LNCaP clone FGC (cell line): ENCODE data around the gene CC2D2A.

ENCODE experiments used
- DNase-seq: peaks from one replicate; pipeline ENCODE4 v3.0.0-alpha.2; 2011; ENCODE audit warnings: low read depth
- H3K4me3 ChIP-seq: 2 replicates; pipeline ENCODE4 v1.5.1; 2011; ENCODE audit warnings: mild to moderate bottlenecking, low read depth, low read length, control low read depth
- TF ChIP-seq, protein P1 (sequence below): IDR thresholded peaks from 2 replicates; pipeline ENCODE4 v1.5.1; 2012; ENCODE audit warnings: mild to moderate bottlenecking; ENCODE audit not compliant: control insufficient read depth, insufficient read depth; ENCODE audit errors: extremely low read depth

The CC2D2A gene

DNA sequence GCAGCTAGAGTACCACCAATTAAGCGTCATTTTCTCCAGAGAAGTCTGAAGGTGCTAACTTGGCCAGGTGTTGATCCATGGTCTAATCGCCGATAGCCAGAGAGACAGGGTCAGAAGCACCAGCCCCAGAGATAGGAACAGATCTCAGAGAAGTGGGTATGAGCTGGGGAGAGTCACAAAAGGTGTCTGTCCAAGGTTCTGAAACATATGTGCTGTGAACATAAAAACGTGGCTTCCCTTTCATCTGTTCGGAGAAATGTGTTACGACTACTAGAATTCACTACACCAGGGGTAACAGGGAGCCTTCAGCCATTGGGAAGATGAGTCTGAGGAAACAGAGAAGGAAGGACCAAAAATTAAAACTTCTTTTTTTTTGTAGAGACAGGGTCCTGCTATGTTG is 94.2 kb downstream of the CC2D2A start:
- no peak overlapping the region for H3K4me3 ChIP-seq
- DNase-seq = no peak
- TF ChIP-seq, protein P1, sequence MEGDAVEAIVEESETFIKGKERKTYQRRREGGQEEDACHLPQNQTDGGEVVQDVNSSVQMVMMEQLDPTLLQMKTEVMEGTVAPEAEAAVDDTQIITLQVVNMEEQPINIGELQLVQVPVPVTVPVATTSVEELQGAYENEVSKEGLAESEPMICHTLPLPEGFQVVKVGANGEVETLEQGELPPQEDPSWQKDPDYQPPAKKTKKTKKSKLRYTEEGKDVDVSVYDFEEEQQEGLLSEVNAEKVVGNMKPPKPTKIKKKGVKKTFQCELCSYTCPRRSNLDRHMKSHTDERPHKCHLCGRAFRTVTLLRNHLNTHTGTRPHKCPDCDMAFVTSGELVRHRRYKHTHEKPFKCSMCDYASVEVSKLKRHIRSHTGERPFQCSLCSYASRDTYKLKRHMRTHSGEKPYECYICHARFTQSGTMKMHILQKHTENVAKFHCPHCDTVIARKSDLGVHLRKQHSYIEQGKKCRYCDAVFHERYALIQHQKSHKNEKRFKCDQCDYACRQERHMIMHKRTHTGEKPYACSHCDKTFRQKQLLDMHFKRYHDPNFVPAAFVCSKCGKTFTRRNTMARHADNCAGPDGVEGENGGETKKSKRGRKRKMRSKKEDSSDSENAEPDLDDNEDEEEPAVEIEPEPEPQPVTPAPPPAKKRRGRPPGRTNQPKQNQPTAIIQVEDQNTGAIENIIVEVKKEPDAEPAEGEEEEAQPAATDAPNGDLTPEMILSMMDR = no peak

DNA sequence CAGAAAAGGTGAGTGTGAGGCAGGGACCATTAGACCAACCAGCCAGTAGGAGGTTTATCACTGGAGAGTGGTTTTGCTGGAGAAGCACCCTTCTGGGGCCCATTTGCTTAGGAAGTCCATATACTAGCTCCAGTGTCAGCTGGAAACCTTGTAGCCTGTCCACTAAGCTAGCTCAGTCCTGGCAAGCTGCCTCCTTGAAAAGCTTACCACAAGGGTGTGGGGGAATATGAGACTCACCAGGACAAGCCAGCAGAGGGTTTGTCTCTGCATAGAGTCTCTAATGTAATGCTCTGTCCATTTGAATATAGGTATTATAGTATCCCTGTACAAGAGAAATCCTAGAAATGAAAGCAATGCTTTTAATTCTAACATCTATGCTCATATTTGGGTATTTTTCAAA is 99.1 kb downstream of the CC2D2A start:
- TF ChIP-seq, protein P1 = no peak
- H3K4me3 ChIP-seq = no peak overlapping the region
- DNase-seq = no peak

DNA sequence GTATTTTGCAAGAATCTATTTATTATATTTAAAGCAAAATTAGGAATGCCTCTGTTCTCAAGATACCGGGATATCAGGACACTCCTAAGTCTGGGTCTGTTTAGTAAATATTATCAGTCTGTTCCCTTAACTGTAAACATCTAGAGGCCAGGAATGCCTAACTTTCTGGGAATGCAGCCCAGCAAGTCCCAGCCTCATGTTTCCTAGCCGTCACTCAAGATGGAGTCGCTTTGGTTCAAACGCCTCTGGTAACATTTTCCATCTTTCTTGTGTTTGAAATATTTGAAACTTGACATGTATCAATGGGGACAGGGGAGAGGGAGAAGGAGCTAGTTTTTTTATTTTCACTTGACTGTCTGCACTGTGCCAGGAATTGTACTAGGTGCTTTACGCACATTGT is 100.1 kb downstream of the CC2D2A start:
- H3K4me3 ChIP-seq = no peak overlapping the region
- TF ChIP-seq, protein P1 = no peak
- no peak for DNase-seq

DNA sequence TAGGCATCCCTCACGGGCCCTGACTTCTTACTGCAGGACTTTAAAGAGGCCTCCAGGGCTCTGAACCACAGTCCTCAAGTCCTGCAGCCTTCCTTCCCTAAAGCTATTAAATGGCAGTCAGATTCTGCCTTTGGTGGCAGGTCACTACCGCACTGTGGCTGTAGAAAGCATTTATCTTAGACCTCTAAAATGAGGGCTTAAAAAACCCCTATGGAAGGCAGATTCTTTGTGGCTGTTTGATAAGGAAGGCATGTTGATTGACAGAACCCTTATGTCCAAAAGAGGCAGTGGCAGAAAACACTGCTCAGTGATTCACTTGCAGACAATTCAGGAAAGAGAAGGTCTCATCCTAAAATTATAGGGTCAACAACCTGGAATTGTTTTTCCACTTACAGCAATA is 106.3 kb downstream of the CC2D2A start:
- TF ChIP-seq, protein P1 = no peak
- no peak for DNase-seq
- no peak overlapping the region for H3K4me3 ChIP-seq

DNA sequence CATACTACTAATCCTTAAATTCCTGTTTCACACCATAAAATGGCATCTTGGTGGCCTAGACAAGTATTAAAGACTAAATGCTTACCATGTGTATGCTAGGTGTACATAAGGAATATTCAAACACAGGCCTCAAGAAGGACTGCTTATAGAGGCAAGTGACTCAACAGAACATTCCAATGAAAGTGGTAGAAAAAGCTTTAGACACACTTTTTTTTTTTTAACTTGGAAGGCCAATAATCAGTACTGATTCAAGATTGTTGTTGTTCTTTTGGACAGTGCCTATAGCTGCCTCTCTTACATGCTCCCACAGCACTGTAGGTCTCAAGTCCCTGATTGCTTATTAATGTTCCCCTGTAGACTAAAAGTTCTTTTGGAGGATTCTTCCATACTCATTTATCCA is 107.8 kb downstream of the CC2D2A start:
- TF ChIP-seq, protein P1 = no peak
- no peak overlapping the region for H3K4me3 ChIP-seq
- DNase-seq = no peak

DNA sequence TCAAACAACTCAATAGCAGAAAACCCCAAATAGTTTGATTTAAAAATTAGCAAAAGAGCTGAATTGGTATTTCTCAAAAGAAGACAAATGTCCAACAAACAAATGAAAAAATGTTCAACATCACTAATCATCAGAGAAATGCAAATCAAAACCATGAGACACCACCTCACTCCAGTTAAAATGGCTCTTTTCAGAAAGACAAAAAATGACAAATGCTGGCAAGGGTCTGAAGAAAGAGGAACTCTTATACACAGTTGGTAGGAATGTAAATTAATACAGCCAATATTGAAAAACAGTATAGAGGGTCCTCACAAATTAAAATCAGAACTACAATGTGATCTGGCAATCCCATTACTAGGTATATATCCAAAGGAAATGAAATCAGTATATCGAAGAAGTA is 115.1 kb downstream of the CC2D2A start:
- DNase-seq = no peak
- TF ChIP-seq, protein P1 = no peak

DNA sequence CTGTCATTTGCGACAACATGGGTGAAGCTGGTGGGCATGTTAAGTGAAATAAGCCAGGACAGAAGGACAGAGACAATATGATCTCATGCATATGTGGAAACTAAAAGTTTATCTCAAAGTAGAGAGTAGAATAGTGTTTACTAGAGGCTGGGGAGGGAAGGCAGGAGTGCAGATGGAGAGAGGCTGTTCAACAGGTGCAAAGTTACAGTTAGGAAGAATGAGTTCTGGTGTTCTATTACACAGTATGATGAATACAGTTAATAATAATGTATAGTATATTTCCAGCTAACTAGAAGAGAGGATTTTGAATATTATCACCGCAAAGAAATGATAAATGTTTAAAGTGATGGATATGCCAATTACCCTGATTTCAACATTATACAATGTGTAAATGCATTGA is 115.6 kb downstream of the CC2D2A start:
- TF ChIP-seq, protein P1 = no peak
- no peak for DNase-seq
- H3K4me3 ChIP-seq = no peak overlapping the region

More for the DNA sequence above, 115.1 kb downstream of the CC2D2A start:
- no peak overlapping the region for H3K4me3 ChIP-seq
